ENCODE results near the gene SRF. TPM values are rescaled to one million over a fixed set of nuclear protein-coding genes. Genes with fewer than 3 reads are reported as not detected.

SRF gene
- total and polyA plus RNA-seq, 2 donors (not counting 1 experiment from before 2014, with no cell fraction given): 21.7 to 22.7 TPM

GRCh38 chr6:43173591-43174262, 2.7 kb downstream of the SRF start:
- peaks cover 33% of the 10 kb centered on the region for H4K20me1 ChIP-seq (ENCODE audit: control insufficient read depth, insufficient read depth, low read length, poor library complexity, severe bottlenecking)
- DNase-seq (peak; percentile 36), ATAC-seq (ENCODE audit: low read depth) (no peak)
- peak overlapping the region in 1 of 5 experiments; percentile 40 for H3K4me3 ChIP-seq (ENCODE audit: control extremely low read depth in 1 of 5, extremely low read depth in 1 of 5, insufficient read depth in 1 of 5, low read depth in 2 of 5, low read length in 4 of 5)
- peaks cover 0 to 2% (median 0%) of the 10 kb centered on the region in 4 experiments for H3K27me3 ChIP-seq (replicated peaks in 1 of 4; ENCODE audit: control extremely low read depth in 1 of 4, control insufficient read depth in 3 of 4, insufficient read depth in 4 of 4, low read length in 3 of 4)
- Mint-ChIP-seq H3K27ac (peak overlapping the region; percentile 95), H3K9me3 (ENCODE audit: insufficient read depth) (no peaks in the 10 kb centered on the region), H3K4me1 (peaks cover 46% of the 10 kb centered on the region), H3K27me3 (no peaks in the 10 kb centered on the region), H3K4me3 (peak overlapping the region; percentile 85)
- peak overlapping the region; percentile 42 for H2AFZ ChIP-seq (ENCODE audit: insufficient read depth, low read depth, low read length, poor library complexity, severe bottlenecking)
- H3K79me2 ChIP-seq (ENCODE audit: control insufficient read depth, insufficient read depth, low read length): peaks cover 39% of the 10 kb centered on the region
- ChIA-PET POLR2A (interaction anchor here (0.5 to 1.3 kb wide), 3 partner anchors 189 to 1123 kb away, joined by 3 read pairs; partner anchors contain the start of genes PPP2R5D and TAF8), CTCF (interaction anchor here (0.6 to 2.7 kb wide), 8 partner anchors 8 to 303 kb away, joined by 3 to 8 read pairs (median 4); partner anchors contain the start of genes CUL9 and DNPH1)
- TF ChIP-seq EZH2 (IDR thresholded peaks at IDR 0.05; ENCODE audit: borderline replicate concordance, insufficient read depth, low read depth, low read length, poor library complexity, severe bottlenecking): no peak
- no peak for TF ChIP-seq CTCF (IDR thresholded peaks at IDR 0.05)
- H3K4me1 ChIP-seq (ENCODE audit: control insufficient read depth in 2 of 2, insufficient read depth in 2 of 2, low read length in 2 of 2): peaks cover 35 to 49% of the 10 kb centered on the region in 2 donors
- 65% methylated on average over 6 of the region's 11 CpGs for WGBS (ENCODE audit: insufficient coverage)
- H3K36me3 ChIP-seq (replicated peaks in 1 of 2; ENCODE audit: control extremely low read depth in 1 of 2, control insufficient read depth in 1 of 2, extremely low read depth in 1 of 2, insufficient read depth in 2 of 2, low read length in 1 of 2): peaks cover 0 to 29% of the 10 kb centered on the region in 2 experiments
- H3K27ac ChIP-seq (ENCODE audit: low read length in 2 of 2): peak overlapping the region; percentile 78 to 90
- H3K4me2 ChIP-seq (replicated peaks; ENCODE audit: low read depth, low read length, poor library complexity, severe bottlenecking): peak overlapping the region; percentile 94
- H3K9ac ChIP-seq (ENCODE audit: low read length): peak overlapping the region; percentile 53
- H3K9me3 ChIP-seq (ENCODE audit: control extremely low read depth in 1 of 3, control insufficient read depth in 2 of 3, insufficient read depth in 1 of 3, low read length in 2 of 3): peaks cover 0 to 7% (median 0%) of the 10 kb centered on the region in 3 donors
- intact Hi-C loops (cut with micrococcal nuclease): loop anchor here (1.0 to 5.0 kb wide), 11 partner anchors 9 to 1089 kb away; partner anchors contain the start of genes ABCC10, CUL9, GTPBP2 and KLHDC3

All from B cell (primary cell).